SK-N-SH treated with all-trans-retinoic acid at 6 μM for 48 hours (cell line): Measurements from ENCODE around the gene AREL1.

ENCODE experiments used
- ATAC-seq: fragments of 200-7000 bp; cut with Tn5 transposase; 3 replicates; pipeline ENCODE4 v1.9.1; 2020; ENCODE audit warnings: mild to moderate bottlenecking, moderate library complexity
- PPARA ChIP-seq: fragments of 250-450 bp; sonication (Bioruptor Pico); IDR thresholded peaks from 2 replicates; pipeline ENCODE4 v1.5.0; 2020; ENCODE audit warnings: mild to moderate bottlenecking, borderline replicate concordance
- ZNF70 ChIP-seq: fragments of 450-650 bp; formaldehyde crosslinking; IDR thresholded peaks from 2 replicates; pipeline ENCODE4 v1.5.0; 2020; ENCODE audit warnings: mild to moderate bottlenecking, moderate library complexity

AREL1 gene

DNA sequence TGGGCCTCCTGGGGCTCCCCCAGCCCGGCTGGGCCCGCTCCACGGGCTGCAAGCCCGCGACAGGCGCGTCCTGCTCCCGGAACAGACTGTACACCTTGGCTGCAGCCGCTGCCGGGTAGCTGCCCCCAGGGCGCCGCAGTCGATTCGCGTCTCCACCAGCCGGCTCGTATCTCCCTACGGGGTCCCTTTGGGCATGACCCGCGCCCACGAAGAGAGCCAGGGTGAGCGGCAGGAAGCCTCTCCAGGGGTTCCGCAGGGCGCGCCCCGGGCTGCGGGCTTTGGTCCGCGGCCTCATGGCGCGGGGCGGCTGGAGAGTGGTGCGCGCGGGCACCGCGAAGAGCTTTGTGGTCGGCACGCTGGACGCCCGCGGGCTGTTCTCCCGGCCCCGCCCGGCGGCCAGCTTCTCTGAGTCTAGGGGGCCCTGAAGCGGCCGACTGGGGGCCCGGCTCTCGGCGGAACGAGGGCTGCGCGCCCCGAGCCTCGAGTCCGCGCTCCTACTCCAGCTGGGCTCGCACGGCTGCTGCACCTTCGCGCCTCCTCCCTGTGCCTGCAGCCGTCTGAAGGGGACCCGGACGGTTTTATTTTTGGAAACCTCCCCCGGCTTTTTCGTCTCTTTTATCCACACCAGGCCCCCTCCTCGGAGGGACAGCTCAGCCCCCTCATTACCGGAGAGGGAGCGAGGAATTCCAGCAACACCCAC is 101.1 kb downstream of the AREL1 start, which contains the start of gene LTBP2:
LTBP2 (minus strand) TSS at position 588 of the 700 bp plus-strand sequence; CDS start at position 295, 293 bp downstream.
- TF ChIP-seq ZNF70, result no peak
- TF ChIP-seq PPARA, result no peak
- peak; percentile 42 for ATAC-seq
